WTC11 (cell line): Measurements from ENCODE around the gene SALL4.

Source experiments
- CTCF ChIP-seq: fragments of 200-600 bp; IDR thresholded peaks from 2 replicates; pipeline ENCODE4 v1.8.0; 2022; ENCODE audit warnings: antibody characterized with exemption
- HMGXB4 ChIP-seq: sonication (generic); formaldehyde crosslinking; IDR thresholded peaks from 2 replicates; pipeline ENCODE4 v1.8.1; 2023; ENCODE audit warnings: mild to moderate bottlenecking, moderate library complexity, missing genetic modification reagents

GRCh38 chr20:51784299-51784698 is 18.0 kb downstream of the SALL4 start:
- no peak for TF ChIP-seq CTCF
- TF ChIP-seq HMGXB4 (CRISPR knock-in tag), result no peak
